OCI-LY3 (cell line): ENCODE results near the gene SIN3A.

Source experiments
- EZH2phosphoT487 ChIP-seq: fragments of 200-600 bp; shearing (Covaris generic); IDR thresholded peaks from 2 replicates; pipeline ENCODE4 v1.6.1; 2018; ENCODE audit warnings: antibody characterized with exemption, mixed run types, low read depth
- TF ChIP-seq, protein P1 (sequence below): fragments of 200-600, 300-600 bp; sonication (generic); IDR thresholded peaks from 2 replicates; pipeline ENCODE4 v1.5.1; 2014; ENCODE audit warnings: antibody characterized with exemption, low read length, low read depth

DNA sequence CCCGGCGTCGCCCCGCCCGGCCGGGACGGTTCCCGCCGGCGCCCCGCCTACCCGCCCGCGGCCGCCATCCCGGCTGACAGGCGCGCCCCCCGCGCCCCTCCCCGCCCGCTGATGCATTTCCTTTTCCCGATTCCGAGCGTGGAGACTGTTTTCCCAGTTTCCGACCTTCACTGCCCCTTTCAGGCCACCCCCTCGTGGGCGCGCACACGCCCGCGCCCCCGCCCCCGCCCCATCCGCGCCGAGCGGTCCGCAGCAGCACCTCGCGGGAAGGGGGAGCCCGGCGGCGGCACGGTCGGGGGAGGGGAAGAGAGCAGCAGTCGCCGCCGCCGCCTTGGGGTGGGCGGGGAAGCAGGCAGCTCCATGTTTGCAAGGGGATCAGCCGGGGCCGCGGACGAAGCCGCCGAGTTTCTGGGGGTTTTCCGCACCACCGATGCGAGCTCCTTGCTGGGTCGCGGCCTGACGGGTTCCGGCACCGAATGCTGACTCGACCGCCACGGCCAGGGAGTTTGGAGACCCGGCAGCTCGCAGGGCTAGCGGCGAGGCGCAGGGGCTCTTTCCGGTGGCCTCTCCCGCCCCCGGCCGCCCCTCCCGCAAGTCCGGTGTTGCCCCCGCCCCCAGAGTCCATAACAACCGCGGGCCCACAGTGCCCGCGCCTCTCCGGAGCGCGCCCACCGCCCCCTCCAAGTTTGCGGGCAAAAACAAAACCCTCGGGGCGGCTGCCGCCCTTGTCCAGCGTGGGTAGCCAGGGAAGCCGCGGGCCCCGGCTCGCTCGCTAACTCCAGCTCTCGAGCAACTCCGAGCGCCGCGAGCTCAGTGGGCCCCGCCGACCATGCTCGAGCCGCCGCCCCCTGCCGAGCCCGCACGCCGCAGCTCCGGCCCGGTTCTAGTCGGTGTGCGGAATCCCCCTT, 3.2 kb upstream of the SIN3A start:
- TF ChIP-seq, protein P1, sequence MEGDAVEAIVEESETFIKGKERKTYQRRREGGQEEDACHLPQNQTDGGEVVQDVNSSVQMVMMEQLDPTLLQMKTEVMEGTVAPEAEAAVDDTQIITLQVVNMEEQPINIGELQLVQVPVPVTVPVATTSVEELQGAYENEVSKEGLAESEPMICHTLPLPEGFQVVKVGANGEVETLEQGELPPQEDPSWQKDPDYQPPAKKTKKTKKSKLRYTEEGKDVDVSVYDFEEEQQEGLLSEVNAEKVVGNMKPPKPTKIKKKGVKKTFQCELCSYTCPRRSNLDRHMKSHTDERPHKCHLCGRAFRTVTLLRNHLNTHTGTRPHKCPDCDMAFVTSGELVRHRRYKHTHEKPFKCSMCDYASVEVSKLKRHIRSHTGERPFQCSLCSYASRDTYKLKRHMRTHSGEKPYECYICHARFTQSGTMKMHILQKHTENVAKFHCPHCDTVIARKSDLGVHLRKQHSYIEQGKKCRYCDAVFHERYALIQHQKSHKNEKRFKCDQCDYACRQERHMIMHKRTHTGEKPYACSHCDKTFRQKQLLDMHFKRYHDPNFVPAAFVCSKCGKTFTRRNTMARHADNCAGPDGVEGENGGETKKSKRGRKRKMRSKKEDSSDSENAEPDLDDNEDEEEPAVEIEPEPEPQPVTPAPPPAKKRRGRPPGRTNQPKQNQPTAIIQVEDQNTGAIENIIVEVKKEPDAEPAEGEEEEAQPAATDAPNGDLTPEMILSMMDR = no peak
- no peak for TF ChIP-seq EZH2phosphoT487
